GM12872 (cell line): ENCODE measurements around the gene UQCRHL.

Source experiments
- CTCF ChIP-seq: IDR thresholded peaks from 3 replicates; pipeline ENCODE4 v1.5.1; 2011; ENCODE audit warnings: low read depth, mild to moderate bottlenecking, low read length, moderate library complexity; ENCODE audit not compliant: insufficient read depth

Gene UQCRHL

GRCh38 chr1:15797614-15798390 lies 9.6 kb downstream of the UQCRHL start:
- TF ChIP-seq CTCF: no peak

- no peak for TF ChIP-seq CTCF
These were observed 11.4 kb downstream of the UQCRHL start for GRCh38 chr1:15796086-15796462.

- no peak for TF ChIP-seq CTCF
These were observed 18.7 kb downstream of the UQCRHL start for GRCh38 chr1:15788624-15789301.

- no peak for TF ChIP-seq CTCF
These were observed 20.9 kb downstream of the UQCRHL start for GRCh38 chr1:15786581-15786980.

GRCh38 chr1:15785683-15786082 lies 21.8 kb downstream of the UQCRHL start:
- no peak for TF ChIP-seq CTCF

- no peak for TF ChIP-seq CTCF
These were observed 29.3 kb downstream of the UQCRHL start for GRCh38 chr1:15777909-15778707.

- TF ChIP-seq CTCF: no peak
These were observed 31.7 kb downstream of the UQCRHL start for GRCh38 chr1:15775706-15776105.
